ENCODE data around the gene BCL2.

DNA sequence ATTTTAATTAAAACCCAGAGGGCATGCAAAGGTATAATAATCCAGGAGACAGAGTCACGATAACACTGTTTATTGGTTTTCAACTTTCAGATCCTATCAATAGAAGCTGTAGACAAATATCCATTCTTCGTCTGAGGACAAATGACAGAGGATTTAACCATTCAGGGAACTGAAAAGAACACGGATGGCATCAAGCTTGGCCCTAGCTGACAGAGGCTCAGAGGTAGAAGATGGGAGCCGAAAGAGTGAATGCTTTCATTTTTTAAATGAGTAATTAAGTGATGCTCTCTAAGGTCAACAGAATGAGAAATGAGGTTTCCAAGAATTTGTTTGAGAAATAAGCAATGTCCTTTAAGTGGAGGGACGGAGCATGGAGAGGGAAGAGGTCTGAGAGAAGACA is 62.1 kb downstream of the BCL2 start:
- TF ChIP-seq, protein P1, sequence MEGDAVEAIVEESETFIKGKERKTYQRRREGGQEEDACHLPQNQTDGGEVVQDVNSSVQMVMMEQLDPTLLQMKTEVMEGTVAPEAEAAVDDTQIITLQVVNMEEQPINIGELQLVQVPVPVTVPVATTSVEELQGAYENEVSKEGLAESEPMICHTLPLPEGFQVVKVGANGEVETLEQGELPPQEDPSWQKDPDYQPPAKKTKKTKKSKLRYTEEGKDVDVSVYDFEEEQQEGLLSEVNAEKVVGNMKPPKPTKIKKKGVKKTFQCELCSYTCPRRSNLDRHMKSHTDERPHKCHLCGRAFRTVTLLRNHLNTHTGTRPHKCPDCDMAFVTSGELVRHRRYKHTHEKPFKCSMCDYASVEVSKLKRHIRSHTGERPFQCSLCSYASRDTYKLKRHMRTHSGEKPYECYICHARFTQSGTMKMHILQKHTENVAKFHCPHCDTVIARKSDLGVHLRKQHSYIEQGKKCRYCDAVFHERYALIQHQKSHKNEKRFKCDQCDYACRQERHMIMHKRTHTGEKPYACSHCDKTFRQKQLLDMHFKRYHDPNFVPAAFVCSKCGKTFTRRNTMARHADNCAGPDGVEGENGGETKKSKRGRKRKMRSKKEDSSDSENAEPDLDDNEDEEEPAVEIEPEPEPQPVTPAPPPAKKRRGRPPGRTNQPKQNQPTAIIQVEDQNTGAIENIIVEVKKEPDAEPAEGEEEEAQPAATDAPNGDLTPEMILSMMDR (IDR thresholded peaks at IDR 0.05), result no peak
- no peak for TF ChIP-seq EZH2phosphoT487 (IDR thresholded peaks at IDR 0.05)
- no peak for TF ChIP-seq EZH2 (IDR thresholded peaks at IDR 0.05)
